ENCODE data around the gene IFNA6.

GRCh38 chr9:21336457-21336856 is 14.2 kb downstream of the IFNA6 start:
- TF ChIP-seq CTCF (conservative IDR thresholded peaks at IDR 0.05 in 1 of 2, IDR thresholded peaks at IDR 0.05 in 1 of 2; ENCODE audit: low read depth in 1 of 2, low read length in 2 of 2) (no peak), EZH2 (IDR thresholded peaks at IDR 0.05; ENCODE audit: low read length, missing control alignments) (no peak)

Data from fibroblast of lung (primary cell).